Measurements from ENCODE around the gene KIAA0319L. TPM values are rescaled to one million over a fixed set of nuclear protein-coding genes. Genes with fewer than 3 reads are reported as not detected.

The KIAA0319L gene
- total RNA-seq, 1 experiment from 2014 or later = 70.0 TPM

- peaks cover 60% of the 10 kb centered on the region for H3K36me3 Mint-ChIP-seq
- DNase-seq (ENCODE audit: low spot score) (no peak), ATAC-seq (no peak)
- ChIA-PET POLR2A (no interaction called here), CTCF (interaction anchor here (1.2 kb wide), 1 partner anchor 16 kb away, joined by 5 read pairs; no protein-coding TSS in a partner anchor)
- peaks cover 5% of the 10 kb centered on the region for H3K4me1 Mint-ChIP-seq
- H3K27ac Mint-ChIP-seq = no peak overlapping the region
- H3K9me3 Mint-ChIP-seq = no peaks in the 10 kb centered on the region
- TF ChIP-seq, protein P1, sequence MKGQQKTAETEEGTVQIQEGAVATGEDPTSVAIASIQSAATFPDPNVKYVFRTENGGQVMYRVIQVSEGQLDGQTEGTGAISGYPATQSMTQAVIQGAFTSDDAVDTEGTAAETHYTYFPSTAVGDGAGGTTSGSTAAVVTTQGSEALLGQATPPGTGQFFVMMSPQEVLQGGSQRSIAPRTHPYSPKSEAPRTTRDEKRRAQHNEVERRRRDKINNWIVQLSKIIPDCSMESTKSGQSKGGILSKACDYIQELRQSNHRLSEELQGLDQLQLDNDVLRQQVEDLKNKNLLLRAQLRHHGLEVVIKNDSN (CRISPR knock-in tag; IDR thresholded peaks at IDR 0.05) = no peak
- TF ChIP-seq ZNF317 (CRISPR knock-in tag; IDR thresholded peaks at IDR 0.05; ENCODE audit: borderline replicate concordance, low read depth) (no peak), MYBL2 (CRISPR knock-in tag; IDR thresholded peaks at IDR 0.05) (no peak), FOXP4 (CRISPR knock-in tag; IDR thresholded peaks at IDR 0.05) (no peak), ATF6 (CRISPR knock-in tag; IDR thresholded peaks at IDR 0.05) (no peak), HMGXB4 (CRISPR knock-in tag; IDR thresholded peaks at IDR 0.05) (no peak), TEAD4 (CRISPR knock-in tag; IDR thresholded peaks at IDR 0.05) (no peak), ETV6 (CRISPR knock-in tag; IDR thresholded peaks at IDR 0.05) (no peak), NR2C2 (CRISPR knock-in tag; IDR thresholded peaks at IDR 0.05) (no peak), SP1 (CRISPR knock-in tag; conservative IDR thresholded peaks at IDR 0.05) (no peak), ZNF219 (CRISPR knock-in tag; IDR thresholded peaks at IDR 0.05; ENCODE audit: borderline replicate concordance) (no peak)
- TF ChIP-seq, protein P2, sequence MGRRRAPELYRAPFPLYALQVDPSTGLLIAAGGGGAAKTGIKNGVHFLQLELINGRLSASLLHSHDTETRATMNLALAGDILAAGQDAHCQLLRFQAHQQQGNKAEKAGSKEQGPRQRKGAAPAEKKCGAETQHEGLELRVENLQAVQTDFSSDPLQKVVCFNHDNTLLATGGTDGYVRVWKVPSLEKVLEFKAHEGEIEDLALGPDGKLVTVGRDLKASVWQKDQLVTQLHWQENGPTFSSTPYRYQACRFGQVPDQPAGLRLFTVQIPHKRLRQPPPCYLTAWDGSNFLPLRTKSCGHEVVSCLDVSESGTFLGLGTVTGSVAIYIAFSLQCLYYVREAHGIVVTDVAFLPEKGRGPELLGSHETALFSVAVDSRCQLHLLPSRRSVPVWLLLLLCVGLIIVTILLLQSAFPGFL (CRISPR knock-in tag; IDR thresholded peaks at IDR 0.05; ENCODE audit: borderline replicate concordance) = no peak
- H3K4me3 Mint-ChIP-seq = no peak overlapping the region
- H3K27me3 Mint-ChIP-seq (ENCODE audit: low read depth) = no peaks in the 10 kb centered on the region
Measured at GRCh38 chr1:35434703-35435102, 122.5 kb downstream of the KIAA0319L start.

DNA sequence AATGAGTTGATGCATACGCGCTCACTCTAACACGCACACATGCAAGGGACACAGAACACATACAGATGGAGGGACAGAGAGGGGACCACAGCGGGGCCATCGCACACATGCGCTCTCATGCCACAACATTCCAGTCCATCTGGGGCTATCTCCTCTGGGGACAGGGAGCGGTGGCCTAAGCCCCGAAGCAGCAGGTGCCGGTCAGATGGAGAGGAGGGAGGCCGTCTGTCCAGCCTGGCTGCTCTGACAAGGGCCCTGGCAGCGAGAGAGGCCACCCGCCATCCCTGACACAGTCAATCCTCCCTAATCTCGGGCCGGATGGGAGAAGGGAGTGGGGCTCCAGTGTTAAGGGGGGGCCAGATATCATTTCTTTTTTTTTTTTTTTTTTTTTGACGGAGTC lies 123.5 kb downstream of the KIAA0319L start:
- ChIA-PET CTCF (no interaction called here), POLR2A (no interaction called here)
- DNase-seq (ENCODE audit: low spot score) (no peak), ATAC-seq (no peak)
- no peak for TF ChIP-seq ZNF396 (CRISPR knock-in tag; IDR thresholded peaks at IDR 0.05; ENCODE audit: borderline replicate concordance)
- H3K27me3 Mint-ChIP-seq (ENCODE audit: low read depth) = no peaks in the 10 kb centered on the region
- no peak overlapping the region for H3K27ac Mint-ChIP-seq
- H3K36me3 Mint-ChIP-seq = peaks cover 54% of the 10 kb centered on the region
- H3K4me3 Mint-ChIP-seq = no peak overlapping the region
- peaks cover 5% of the 10 kb centered on the region for H3K4me1 Mint-ChIP-seq
- no peaks in the 10 kb centered on the region for H3K9me3 Mint-ChIP-seq

DNA sequence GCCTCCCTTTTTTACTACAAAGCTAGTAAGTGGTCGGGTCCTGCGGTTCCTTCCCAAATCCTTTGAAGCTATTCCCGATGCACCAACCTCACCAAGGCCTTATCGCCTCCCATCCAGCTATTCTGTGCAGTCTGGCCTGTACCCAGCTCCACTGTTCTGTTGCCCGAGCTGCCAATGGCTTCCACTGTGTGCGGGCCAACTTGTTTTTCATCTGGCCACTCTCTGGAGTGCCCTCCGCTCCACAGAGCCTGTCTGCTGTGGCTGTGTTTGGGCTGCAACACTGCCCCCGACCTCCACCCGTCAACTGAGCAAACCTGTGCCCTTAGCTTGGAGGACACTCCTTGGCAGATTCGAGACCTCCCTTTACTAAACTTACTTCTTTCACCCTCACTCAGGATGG lies 125.0 kb downstream of the KIAA0319L start:
- Mint-ChIP-seq H3K9me3 (no peaks in the 10 kb centered on the region), H3K4me3 (no peak overlapping the region), H3K36me3 (peaks cover 46% of the 10 kb centered on the region), H3K27me3 (ENCODE audit: low read depth) (no peaks in the 10 kb centered on the region), H3K4me1 (peaks cover 12% of the 10 kb centered on the region), H3K27ac (peak overlapping the region; percentile 90; the same call in 1 of the 2 replicates)
- CTCF ChIA-PET = interaction anchor here (1.5 to 1.8 kb wide), 2 partner anchors 12 to 19 kb away, joined by 5 to 8 read pairs; no protein-coding TSS in a partner anchor
- DNase-seq (ENCODE audit: low spot score) (no peak), ATAC-seq (no peak)
- POLR2A ChIA-PET = no interaction called here
- no peak for TF ChIP-seq TCF7 (CRISPR knock-in tag; IDR thresholded peaks at IDR 0.05; ENCODE audit: low read depth)
- TF ChIP-seq SP1 (CRISPR knock-in tag; conservative IDR thresholded peaks at IDR 0.05) = no peak
- no peak for TF ChIP-seq FOXP1 (CRISPR knock-in tag; IDR thresholded peaks at IDR 0.05; ENCODE audit: borderline replicate concordance)
